Stimulated activated CD4-positive, alpha-beta T cell treated with anti-CD3 and anti-CD28 coated beads, Interleukin-12 subunit alpha, Interleukin-12 subunit beta, amount 100 ng/mL, for 4 hours (primary cell): ENCODE data around the gene ABR.
"Not testable (repeated sequence)": the region's sequence is repeated elsewhere in the genome, so short reads cannot be mapped to it uniquely, and the experiment has no call there.

Experiments used
- DNase-seq: peaks from one replicate; pipeline ENCODE4 v3.0.0-alpha.2; 2020

ABR gene

DNA sequence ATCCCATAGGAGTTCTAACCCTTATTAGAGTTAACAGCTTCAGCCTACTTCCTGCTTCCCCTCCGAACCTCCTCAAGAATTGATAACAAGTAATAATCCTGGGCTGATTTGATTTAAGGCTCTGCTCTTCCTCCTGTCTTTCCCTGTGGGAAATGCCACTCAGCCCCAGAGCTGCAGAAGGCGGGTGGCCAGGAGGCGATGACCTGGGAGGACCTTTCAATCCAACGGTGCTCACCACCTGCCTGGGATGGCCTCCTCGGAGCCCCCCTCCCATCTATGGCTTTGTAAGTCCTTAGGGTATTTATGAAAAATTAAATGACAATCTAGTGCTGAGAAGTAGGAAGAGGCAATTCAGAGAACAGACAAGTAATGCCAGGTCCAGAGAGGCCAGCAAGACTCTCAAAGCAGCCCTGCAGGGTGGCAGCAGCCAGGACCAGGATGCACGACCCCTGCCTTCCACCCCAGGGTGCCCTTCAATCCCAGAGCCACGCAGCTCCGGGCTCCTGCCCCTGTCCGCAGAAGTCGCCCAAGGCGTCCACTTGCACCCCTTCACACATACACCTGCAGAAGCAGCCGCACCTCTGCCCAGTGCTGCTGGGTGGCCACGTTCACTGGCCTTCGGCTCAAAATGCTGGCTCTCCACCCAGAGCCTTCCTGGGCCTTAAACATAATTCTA lies 34.3 kb downstream of the ABR start:
- no peak for DNase-seq

- no peak for DNase-seq
Measured at GRCh38 chr17:1144162-1144561, 35.6 kb downstream of the ABR start.

- DNase-seq, result no peak
Measured at GRCh38 chr17:1143573-1143972, 36.2 kb downstream of the ABR start.

DNA sequence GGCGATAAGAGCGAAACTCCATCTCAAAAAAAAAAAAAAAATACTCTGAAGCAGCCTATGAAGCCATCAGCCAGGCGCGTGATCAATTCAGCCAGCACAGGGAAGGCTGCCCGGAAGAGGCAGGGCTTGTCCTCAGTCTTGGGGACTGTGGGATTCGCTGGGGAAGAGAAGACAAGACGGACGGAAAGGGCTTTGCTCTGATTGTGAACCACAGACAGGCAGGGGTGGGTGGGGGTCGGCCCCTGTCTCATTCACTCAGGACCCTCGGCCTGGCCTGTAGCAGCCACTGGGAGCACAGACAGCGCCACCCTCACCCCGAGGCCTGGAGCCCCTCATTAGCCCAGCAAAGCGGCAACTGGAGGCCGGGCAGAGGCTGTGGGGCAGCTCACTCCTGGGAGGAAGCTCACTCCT lies 37.2 kb downstream of the ABR start:
- no peak for DNase-seq

DNA sequence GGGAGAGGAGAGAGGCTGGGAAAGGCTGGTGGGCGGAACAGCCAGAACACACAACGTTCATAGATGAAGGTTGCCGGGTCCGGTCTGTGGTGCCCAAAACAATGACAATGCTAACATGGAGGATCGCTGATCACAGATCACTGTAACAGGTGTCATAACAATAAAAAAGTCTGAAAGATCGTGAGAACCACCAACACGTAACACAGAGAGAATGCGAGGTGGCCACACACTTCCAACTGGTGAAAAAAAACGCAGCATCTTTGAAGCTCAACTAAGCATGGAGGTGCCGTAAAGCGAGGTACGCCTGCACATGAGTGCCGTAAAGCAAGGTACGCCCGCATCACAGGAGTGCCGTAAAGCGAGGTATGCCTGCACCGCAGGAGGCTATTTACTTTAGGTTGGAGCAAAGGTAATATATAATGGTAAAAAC lies 42.3 kb downstream of the ABR start:
- DNase-seq, result no peak

GRCh38 chr17:1136748-1137147 lies 43.0 kb downstream of the ABR start:
- DNase-seq, result no peak

DNA sequence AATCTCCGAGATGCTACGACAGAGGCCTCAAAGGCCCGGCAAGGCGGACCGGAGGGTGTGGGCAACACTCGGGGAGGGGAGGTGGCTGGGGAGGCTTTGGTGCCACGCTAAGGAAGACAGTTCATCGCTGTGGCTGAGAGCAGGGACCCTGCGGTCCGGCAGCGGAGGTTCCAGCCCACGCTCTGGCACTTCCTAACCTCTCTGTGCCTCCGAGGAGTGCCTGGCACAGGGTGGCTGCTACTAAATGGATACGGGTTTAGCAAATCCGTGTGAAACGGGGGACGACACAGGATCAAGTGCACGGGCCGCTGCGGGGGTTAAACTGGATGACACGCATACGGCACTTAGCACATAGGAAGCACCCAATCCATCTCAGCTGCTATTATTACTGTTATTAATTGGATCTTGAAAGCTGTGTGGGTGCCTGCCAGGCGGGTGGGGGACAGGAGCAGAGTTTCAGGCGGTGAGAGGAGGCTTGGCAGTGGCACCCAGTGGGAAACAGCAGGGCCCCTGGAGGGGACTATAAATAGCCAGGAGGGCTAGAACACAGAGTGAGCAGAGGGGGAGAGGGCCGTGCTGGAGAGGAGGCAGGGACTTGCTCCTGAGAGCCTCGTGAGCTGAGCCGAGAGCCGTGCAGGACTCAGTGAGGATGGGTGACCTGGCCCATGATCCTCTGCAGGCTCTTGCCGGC lies 45.0 kb downstream of the ABR start:
- DNase-seq, result no peak

GRCh38 chr17:1130191-1130590 lies 49.6 kb downstream of the ABR start:
- no peak for DNase-seq

GRCh38 chr17:1128463-1128862 lies 51.3 kb downstream of the ABR start:
- not testable (repeated sequence) for DNase-seq

GRCh38 chr17:1126801-1127550 lies 52.8 kb downstream of the ABR start:
- DNase-seq, result no peak

- no peak for DNase-seq
Measured at GRCh38 chr17:1126250-1126797, 53.5 kb downstream of the ABR start.

DNA sequence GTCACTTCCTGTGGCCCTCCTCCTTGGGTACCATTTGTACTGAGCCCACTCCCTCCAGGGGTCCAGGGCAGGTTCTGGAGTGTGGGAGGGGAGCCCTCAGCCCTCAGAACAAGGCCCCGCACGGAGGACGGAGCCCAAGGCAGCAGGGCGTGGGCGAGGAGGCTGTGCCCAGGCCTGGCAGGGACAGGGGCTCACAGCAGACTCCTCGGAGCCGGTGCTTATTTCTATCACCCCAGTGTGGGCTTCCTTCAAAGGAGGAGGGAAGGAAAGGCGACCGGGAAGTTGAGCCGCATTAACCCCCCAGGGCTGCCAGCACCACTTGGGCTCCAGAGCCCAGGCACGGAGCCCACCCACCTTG lies 54.0 kb downstream of the ABR start:
- DNase-seq, result no peak

- DNase-seq, result no peak
Measured at GRCh38 chr17:1124896-1125787, 54.6 kb downstream of the ABR start.

GRCh38 chr17:1123921-1124715 lies 55.7 kb downstream of the ABR start:
- DNase-seq, result no peak

- DNase-seq, result no peak
Measured at GRCh38 chr17:1123393-1123831, 56.4 kb downstream of the ABR start.

DNA sequence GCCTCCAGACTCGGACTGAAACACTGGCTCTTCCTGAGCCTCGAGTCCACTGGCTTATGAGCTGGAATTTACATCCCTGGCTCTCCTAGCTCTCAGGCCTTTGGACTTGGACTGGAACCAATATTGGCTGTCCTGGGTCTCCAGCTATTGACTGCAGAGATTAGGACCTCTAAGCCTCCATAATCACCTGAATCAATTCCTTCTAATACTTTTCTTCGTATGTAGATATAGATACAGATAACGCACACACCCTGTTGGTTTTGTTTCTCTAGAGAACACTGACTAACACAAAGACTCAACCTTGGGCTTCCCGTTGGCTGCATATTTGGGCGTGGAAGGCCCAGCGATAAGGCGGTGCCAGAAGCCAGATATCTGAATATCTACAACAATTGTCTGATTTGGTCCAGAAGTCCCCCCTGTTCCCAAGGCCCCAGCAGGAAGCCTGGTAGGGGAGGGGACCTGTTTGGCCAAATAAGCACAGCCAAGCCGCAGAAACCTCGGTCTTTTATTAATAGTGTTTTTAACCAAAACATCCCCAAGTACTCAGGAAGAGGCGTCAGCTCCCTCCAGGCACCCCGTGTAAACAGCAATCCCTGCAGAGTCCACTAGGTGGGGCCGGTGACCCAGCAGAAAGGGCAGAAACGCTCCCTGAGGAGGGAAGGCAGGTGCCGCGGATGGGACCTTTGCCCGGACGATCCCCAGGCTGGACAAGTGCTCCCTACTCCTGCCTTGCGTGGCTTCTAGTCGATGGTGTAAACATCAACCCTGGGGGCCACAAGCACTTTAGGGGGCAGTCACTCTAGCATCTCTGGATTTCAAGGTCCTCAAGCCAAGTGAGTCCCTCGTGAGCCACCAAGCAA lies 57.0 kb downstream of the ABR start:
- peak; percentile 84 for DNase-seq

DNA sequence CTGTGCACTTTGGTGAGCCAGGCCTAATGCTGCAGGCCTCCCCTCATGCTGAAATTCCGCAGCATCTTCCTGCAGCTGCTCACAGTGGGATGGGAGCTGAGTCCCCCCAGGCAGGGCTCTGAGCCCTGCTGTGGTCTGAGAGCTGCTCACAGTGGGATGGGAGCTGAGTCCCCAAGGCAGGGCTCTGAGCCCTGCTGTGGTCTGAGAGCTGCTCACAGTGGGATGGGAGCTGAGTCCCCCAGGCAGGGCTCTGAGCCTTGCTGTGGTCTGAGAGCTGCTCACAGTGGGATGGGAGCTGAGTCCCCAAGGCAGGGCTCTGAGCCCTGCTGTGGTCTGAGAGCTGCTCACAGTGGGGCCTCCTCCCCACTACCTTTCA lies 58.4 kb downstream of the ABR start:
- DNase-seq, result not testable (repeated sequence)

GRCh38 chr17:1120596-1121441 lies 59.0 kb downstream of the ABR start:
- DNase-seq, result no peak

DNA sequence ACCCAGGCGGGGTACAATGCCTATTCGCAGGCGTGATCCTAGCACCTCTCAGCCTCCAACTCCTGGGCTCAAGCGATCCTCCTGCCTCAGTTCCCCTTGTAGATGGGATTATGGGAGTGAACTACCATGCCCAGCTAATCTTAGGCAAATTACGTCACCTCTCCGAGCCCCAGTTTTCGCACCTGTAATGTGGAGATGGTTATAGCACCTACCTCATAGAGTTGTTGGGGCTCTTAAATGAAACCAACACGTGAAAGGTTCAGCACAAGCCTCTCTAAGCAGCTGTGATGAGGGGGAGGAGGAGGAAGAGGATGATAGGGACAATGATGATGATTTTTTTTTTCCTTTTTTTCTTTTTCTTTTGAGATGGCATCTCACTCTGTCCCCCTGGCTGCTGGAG lies 59.9 kb downstream of the ABR start:
- DNase-seq, result no peak

DNA sequence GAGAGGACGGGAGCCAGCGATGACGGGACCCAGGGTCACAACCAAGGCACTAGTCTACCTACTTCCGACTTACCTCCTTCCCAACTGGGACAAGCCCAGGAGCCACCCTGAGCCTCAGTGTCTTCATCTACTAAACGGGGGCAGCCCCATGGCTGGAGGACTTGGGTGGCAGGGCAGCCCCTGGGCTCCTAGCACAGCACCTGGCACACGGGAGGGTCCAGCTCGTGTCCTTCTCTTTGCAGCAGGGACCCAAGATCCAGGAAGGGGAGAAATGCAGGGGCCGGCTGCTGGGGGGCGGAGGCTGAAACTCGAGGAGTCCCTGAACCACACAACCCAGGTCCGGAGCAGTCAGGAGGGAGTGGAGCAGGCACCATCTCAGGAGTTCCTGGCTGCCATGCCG lies 63.2 kb downstream of the ABR start:
- DNase-seq, result no peak
